Caki2 (cell line): ENCODE measurements around the gene CT45A10. TPM values are rescaled to one million over a fixed set of nuclear protein-coding genes. Genes with fewer than 3 reads are reported as not detected.
"Not testable (repeated sequence)": the region's sequence is repeated elsewhere in the genome, so short reads cannot be mapped to it uniquely, and the experiment has no call there.

Experiments
- DNase-seq: peaks from one replicate; pipeline ENCODE4 v3.0.0-alpha.2; 2015; ENCODE audit warnings: low read depth
- in situ Hi-C: cut with HindIII; loops from 2 replicates; pipeline ENCODE4 v1.10.0; 2016; ENCODE audit warnings: low sequenced_read_pairs, low pct_unique_long_range_greater_than_20kb, mixed read lengths
- total RNA-seq: library from RNA; depleted of rRNA; stranded (reverse); fragments of >200 nt; shearing (Covaris generic); gene quantifications from 2 replicates; pipeline ENCODE4 v1.2.3, GENCODE V29; 2014; ENCODE audit warnings: low replicate concordance; rRNA removed

CT45A10 gene, protein sequence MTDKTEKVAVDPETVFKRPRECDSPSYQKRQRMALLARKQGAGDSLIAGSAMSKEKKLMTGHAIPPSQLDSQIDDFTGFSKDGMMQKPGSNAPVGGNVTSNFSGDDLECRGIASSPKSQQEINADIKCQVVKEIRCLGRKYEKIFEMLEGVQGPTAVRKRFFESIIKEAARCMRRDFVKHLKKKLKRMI
- not detected in 2 replicates for total RNA-seq

DNA sequence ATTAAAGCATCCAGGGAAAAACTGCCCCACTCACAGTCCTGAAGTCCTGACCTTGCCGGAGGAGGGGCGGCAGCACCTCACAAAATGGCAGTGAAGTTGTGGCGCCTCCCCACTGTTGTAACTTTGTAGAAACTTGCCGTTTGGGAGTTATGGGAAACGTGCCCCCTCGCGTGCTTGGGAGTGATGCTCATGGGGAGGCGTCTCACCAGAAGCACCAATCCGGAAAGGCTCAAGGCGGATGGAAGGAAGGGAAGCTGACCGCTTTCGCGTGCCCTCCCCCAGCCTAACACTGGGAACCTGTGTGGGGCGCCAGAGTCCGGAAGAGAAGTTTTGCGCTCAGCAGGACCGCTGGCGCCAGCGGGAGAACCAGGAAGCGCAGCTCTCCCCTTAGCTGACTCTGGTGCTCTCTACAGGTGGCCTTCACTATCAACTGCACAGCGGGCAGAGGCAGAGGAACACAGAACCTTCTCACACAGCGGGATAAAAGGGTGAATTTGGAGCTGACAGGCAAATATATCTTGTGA is at the start of gene CT45A10, which contains the start of gene SAGE1:
Gene CT45A10 (minus strand): TSS at position 151 of the 524 bp plus-strand sequence. CDS start 8,100 bp downstream, outside the sequence.
Gene SAGE1 (plus strand): TSS at position 423 of the 524 bp plus-strand sequence. CDS start 2,527 bp downstream, outside the sequence.
- DNase-seq: no peak
- in situ Hi-C loops: no loop called here

DNA sequence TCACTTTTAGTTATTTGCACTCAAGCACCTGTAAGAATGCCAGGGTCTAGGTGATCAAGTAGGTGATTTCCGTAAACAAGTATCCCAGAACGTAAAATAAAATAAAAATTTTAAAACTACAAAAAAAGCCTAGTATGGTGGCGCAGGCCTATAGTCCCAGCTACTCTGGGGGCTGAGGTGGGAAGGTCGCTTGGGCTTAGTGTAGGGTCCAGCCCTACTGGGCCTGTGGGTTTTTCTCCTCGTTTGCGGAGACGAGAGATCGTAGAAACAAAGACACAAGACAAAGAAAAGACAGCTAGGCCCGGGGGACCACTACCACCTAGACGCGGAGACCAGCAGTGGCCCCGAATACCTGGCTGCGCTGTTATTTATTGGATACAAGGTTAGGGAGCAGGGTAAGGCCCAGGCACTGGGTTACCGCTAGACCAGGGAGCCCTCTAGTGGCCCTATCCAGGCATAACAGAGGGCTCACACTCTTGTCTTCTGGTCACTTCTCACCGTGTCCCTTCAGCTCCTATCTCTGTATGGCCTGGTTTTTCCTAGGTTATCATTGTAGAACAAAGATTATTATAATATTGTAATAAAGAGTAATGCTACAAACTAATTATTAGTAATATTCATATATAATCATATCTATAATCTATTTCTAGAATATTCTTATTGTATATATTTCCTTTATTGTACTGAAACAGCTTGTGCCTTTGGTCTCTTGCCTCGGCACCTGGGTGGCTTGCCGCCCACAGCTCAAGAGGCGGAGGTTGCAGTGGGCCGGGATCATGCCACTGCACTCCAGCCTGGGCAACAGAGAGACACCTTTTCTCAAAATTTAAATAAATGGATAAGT is 38.6 kb upstream of the CT45A10 start:
- peak; percentile 6 for DNase-seq
- in situ Hi-C loops: no loop called here

DNA sequence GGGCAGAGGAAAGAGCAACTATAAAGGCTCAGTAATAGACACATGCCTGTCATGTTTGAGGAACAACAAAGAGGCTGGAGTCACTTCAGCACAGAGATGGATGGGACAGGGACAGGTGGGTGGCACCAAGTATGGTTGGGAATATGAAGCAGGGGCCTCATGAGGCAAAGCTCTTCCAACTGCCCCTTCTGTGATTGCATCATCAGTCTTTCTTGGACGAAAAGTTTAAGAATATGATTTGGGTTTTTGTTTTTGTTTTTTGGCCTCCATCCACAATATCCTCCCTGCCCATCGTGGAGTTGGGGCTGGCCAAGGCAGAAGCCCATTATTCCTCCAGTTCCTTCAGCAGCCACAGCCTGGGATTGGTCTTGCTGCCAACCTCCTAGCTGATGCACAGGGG is 34.7 kb upstream of the CT45A10 start:
- DNase-seq: no peak
- in situ Hi-C loops: no loop called here

DNA sequence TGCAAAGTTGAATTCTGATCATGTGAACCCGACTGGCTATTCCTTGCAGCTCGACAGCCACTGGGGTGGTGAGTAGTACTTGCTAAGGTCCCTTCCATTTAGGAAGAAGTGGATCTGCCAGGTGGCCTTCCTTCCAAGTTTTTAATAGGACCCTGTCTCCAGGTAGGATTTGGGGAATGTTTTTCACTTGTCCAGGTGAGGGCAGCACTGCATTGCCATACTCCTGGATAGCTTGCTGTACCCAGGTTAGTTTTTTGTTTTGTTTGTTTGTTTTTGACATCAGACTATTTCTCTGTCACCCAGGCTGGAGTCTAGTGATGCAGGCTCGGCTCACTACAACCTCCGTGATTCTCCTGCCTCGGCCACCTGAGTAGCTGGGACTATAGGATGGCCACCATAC is 30.1 kb upstream of the CT45A10 start:
- DNase-seq: peak; percentile 2
- in situ Hi-C loops: no loop called here

DNA sequence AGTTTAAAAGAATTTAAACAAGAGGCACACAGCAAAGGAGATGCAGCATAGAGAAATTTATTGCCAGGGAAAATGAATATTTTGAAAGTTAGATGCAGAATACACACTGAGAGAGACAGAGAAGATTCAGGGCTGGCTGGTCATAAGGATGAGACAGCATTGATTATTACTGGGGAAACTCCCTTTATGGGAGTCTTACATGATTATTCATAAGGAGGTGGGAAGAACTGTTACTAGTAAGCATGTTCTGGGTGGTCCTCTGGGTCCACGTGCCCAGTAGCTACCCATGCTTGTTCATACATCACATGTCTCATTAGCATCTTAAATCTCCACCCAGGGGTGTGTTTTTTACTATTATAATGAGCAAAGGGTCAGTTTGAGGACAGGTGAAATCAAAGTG is 27.3 kb upstream of the CT45A10 start:
- peak; percentile 24 for DNase-seq
- in situ Hi-C loops: not testable (repeated sequence)

DNA sequence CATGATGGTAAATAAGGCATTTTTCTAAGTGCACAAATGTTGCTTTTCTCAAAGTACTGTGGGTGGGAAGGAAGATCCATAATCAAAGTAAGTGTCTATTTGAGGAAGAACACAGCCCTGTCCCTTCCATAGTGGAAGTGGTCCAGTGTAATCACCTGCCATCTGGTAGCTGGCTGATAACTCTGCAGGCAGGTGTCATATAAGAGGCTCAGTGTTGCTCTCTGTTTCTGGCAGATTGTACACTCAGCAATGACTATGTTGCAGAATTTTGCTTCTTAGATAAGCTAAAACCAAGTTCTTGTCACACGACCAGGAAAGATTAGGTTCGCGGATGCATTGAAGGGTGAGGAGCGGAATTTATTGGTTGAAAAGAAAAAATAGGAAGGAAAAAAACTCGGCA is 21.2 kb upstream of the CT45A10 start:
- DNase-seq: no peak
- in situ Hi-C loops: no loop called here

DNA sequence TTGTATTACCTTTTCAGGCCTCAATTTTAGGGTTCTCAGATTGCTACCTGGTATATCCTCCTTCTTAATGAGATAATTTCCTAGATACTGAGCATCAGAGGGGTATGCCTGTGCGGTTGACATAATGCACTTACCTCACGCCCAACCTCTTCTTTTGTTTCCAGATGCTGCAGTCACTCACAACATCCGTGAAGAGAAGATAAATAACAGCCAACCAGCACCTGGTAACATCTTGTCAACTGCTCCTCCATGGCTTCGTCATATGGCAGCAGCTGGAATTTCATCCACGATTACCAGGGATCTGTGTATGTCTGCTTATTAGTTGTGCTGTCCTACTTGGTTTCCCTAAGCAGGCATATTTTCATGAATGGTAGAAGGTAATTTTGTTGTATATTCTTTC is 17.0 kb upstream of the CT45A10 start:
- in situ Hi-C loops: no loop called here
- DNase-seq: no peak

DNA sequence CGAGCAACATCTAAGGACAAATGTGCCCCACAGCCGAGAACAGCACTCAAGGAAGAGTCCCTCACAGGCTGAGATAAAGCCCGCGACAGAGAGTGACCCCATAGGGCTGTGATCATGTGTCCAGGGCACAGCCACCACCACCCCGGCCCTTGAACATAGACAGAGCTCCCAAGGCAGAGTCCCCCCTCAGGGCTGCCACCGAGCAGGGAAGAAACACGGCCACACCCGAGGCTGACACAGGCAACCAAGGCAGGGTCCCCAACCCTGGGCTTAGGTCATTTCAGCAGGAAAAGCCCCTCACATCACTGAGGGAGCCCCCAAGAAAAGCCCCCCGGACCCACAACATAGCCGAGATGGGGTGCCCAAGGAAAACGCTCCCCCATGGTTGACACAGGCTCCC is 463 bp downstream of the CT45A10 start:
- in situ Hi-C loops: no loop called here

DNA sequence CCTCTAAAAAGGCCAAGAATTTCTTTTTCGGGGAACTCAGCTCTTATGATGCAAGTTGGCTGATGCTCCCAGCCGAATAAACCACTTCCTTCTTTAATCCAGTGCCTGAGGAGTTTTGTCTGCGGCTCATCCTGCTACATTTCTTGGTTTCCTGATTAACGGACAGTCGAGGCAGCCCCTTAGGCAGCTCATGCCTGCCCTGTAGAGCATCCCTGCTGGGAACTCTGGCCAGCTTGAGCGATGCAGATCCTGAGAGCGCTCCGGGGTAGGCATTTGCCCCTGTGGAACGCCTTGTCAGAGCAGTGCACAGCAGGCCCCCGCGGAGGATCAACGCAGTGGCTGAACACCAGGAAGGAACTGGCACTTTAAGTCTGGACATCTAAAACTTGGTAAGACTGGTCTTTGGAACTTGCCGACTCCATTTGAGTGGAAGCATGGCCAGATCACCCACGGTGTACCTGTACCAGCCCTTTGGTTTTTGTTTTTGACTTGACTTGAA is 3.1 kb downstream of the CT45A10 start:
- in situ Hi-C loops: no loop called here
- DNase-seq: no peak

More for the DNA sequence above, 463 bp downstream of the CT45A10 start:
- no peak for DNase-seq

DNA sequence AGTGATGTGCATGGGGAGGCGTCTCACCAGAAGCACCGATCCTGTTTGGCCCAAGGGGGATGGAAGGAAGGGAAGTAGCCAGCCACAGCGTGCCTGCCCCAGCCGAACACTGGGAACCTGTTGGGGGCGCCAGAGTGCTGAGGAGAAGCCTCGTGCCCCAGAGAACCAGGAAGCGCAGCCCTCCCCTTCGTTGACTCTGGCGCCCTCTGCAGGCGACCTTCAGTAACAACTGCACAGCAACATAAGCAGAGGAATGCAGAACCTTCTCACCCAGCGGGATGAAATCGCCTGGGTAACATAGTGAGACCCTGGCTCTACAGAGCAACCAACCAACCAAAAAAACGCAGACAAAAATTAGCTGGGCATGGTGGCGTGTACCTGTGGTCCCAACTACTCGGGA is 4.3 kb downstream of the CT45A10 start:
- in situ Hi-C loops, DNase-seq: not testable (repeated sequence)

DNA sequence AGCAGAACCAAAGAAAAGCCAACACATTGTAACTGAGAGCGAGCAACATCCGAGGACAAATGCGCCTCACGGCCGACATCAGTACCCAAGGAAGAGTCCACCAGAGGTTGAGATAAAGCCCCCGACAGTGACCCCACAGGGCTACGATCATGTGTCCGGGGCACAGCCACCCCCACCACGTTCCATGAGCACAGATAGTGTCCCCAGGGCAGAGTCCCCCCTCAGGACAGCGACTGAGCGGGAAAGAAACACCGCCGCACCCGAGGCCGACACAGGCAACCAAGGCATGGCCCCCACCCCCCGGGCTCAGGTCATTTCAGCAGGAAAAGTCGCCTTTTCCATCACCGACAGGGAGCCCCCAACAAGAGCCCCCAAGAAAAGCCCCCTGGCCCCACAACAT is 5.0 kb downstream of the CT45A10 start:
- DNase-seq, in situ Hi-C loops: not testable (repeated sequence)

DNA sequence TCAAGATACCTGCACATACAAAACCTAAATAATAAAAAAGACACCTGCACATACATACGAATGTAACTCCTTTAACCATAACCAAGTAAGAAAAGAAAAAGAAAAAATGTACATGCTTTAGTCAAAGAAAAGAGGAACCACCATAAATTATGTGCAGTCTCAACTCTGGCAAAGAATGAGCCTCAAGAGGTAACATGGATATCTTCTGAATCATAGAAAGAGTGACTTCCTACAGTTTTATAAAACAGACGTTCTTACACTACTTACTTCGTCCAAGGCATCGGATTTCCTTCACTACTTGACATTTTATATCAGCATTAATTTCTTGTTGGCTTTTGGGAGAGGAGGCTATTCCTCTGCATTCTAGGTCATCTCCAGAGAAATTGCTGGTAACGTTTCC is 10.5 kb downstream of the CT45A10 start:
- DNase-seq, in situ Hi-C loops: not testable (repeated sequence)

DNA sequence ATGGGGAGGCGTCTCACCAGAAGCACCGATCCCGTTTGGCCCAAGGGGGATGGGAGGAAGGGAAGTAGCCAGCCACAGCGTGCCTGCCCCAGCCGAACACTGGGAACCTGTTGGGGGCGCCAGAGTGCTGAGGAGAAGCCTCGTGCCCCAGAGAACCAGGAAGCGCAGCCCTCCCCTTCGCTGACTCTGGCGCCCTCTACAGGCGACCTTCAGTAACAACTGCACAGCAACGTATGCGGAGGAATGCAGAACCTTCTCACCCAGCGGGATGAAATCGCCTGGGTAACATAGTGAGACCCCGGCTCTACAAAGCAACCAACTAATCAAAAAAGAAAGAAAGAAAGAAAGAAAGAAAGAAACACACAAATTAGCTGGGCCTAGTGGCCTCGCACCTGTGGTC is 21.5 kb downstream of the CT45A10 start, which contains the start of gene CT45A9:
Gene CT45A9 (minus strand): TSS at position 101 of the 400 bp plus-strand sequence. CDS start 3,751 bp downstream, outside the sequence.
- DNase-seq, in situ Hi-C loops: not testable (repeated sequence)

DNA sequence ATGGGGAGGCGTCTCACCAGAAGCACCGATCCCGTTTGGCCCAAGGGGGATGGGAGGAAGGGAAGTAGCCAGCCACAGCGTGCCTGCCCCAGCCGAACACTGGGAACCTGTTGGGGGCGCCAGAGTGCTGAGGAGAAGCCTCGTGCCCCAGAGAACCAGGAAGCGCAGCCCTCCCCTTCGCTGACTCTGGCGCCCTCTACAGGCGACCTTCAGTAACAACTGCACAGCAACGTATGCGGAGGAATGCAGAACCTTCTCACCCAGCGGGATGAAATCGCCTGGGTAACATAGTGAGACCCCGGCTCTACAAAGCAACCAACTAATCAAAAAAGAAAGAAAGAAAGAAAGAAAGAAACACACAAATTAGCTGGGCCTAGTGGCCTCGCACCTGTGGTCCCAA is 38.8 kb downstream of the CT45A10 start, which contains the start of gene CT45A8:
Gene CT45A8 (minus strand): TSS at position 101 of the 400 bp plus-strand sequence. CDS start 3,755 bp downstream, outside the sequence.
- in situ Hi-C loops: not testable (repeated sequence)

DNA sequence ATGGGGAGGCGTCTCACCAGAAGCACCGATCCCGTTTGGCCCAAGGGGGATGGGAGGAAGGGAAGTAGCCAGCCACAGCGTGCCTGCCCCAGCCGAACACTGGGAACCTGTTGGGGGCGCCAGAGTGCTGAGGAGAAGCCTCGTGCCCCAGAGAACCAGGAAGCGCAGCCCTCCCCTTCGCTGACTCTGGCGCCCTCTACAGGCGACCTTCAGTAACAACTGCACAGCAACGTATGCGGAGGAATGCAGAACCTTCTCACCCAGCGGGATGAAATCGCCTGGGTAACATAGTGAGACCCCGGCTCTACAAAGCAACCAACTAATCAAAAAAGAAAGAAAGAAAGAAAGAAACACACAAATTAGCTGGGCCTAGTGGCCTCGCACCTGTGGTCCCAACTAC is 56.1 kb downstream of the CT45A10 start, which contains the start of gene CT45A7:
Gene CT45A7 (minus strand): TSS at position 101 of the 400 bp plus-strand sequence. CDS start 3,747 bp downstream, outside the sequence.
- in situ Hi-C loops: not testable (repeated sequence)

More for the DNA sequence above, 38.8 kb downstream of the CT45A10 start, which contains the start of gene CT45A8:
- DNase-seq: not testable (repeated sequence)

More for the DNA sequence above, 56.1 kb downstream of the CT45A10 start, which contains the start of gene CT45A7:
- DNase-seq: not testable (repeated sequence)
